WTC11 (cell line): Measurements from ENCODE around the gene EYA2. TPM values are rescaled to one million over a fixed set of nuclear protein-coding genes. Genes with fewer than 3 reads are reported as not detected.

ENCODE experiments used
- ATAC-seq: fragments of 200-7000 bp; cut with Tn5 transposase; 2 replicates; pipeline ENCODE4 v1.10.0; 2021; ENCODE audit warnings: mild to moderate bottlenecking, moderate library complexity
- CTCF ChIA-PET: fragments of 300-600 bp; sonication (Branson Sonifier 250); formaldehyde crosslinking; loops from one replicate; lab custom pipeline; 2021; ENCODE audit warnings: antibody characterized with exemption; lab: Charles Lee
- POLR2A ChIA-PET: fragments of 350-600 bp; sonication (Branson Sonifier 250); formaldehyde crosslinking; loops from one replicate; lab custom pipeline; 2021; ENCODE audit warnings: antibody characterized with exemption; lab: Charles Lee
- DNase-seq: peaks from one replicate; pipeline ENCODE4 v3.0.0; 2021; ENCODE audit warnings: low spot score
- H3K27ac Mint-ChIP-seq: 2 replicates; pipeline ENCODE4 v1.8.0; 2021; ENCODE audit warnings: mixed read lengths
- H3K27me3 Mint-ChIP-seq: 2 replicates; pipeline ENCODE4 v1.8.0; 2021; ENCODE audit warnings: low read depth, mild to moderate bottlenecking, moderate library complexity, mixed read lengths
- H3K36me3 Mint-ChIP-seq: 2 replicates; pipeline ENCODE4 v1.8.0; 2021; ENCODE audit warnings: mixed read lengths
- H3K4me1 Mint-ChIP-seq: 2 replicates; pipeline ENCODE4 v1.8.0; 2022; ENCODE audit warnings: mixed read lengths
- H3K4me3 Mint-ChIP-seq: 2 replicates; pipeline ENCODE4 v1.8.0; 2021; ENCODE audit warnings: mild to moderate bottlenecking, moderate library complexity, mixed read lengths
- H3K9me3 Mint-ChIP-seq: 2 replicates; pipeline ENCODE4 v1.8.0; 2021; ENCODE audit warnings: mixed read lengths
- CREB1 ChIP-seq: sonication (generic); formaldehyde crosslinking; IDR thresholded peaks from 2 replicates; pipeline ENCODE4 v1.8.0; 2023; ENCODE audit warnings: mild to moderate bottlenecking, missing genetic modification reagents
- ESRRA ChIP-seq: sonication (generic); formaldehyde crosslinking; IDR thresholded peaks from 2 replicates; pipeline ENCODE4 v1.8.1; 2022; ENCODE audit warnings: mild to moderate bottlenecking, missing genetic modification reagents, borderline replicate concordance
- FOXP1 ChIP-seq: sonication (generic); formaldehyde crosslinking; IDR thresholded peaks from 2 replicates; pipeline ENCODE4 v1.8.0; 2022; ENCODE audit warnings: missing genetic modification reagents, mild to moderate bottlenecking, moderate library complexity, borderline replicate concordance
- JAZF1 ChIP-seq: fragments of 250-450 bp; sonication (Bioruptor Pico); IDR thresholded peaks from 2 replicates; pipeline ENCODE4 v1.9.0; 2021; ENCODE audit warnings: moderate library complexity, mild to moderate bottlenecking, inconsistent platforms
- NR3C1 ChIP-seq: sonication (generic); formaldehyde crosslinking; conservative IDR thresholded peaks from 2 replicates; pipeline ENCODE4 v1.8.1; 2023; ENCODE audit warnings: low read depth, mild to moderate bottlenecking, missing genetic modification reagents
- SMAD3 ChIP-seq: sonication (generic); formaldehyde crosslinking; IDR thresholded peaks from 2 replicates; pipeline ENCODE4 v1.8.0; 2022; ENCODE audit warnings: missing genetic modification reagents, mild to moderate bottlenecking, borderline replicate concordance
- SMAD4 ChIP-seq: sonication (generic); formaldehyde crosslinking; IDR thresholded peaks from 2 replicates; pipeline ENCODE4 v1.8.0; 2022; ENCODE audit warnings: mild to moderate bottlenecking, missing genetic modification reagents
- ZNF263 ChIP-seq: sonication (generic); formaldehyde crosslinking; IDR thresholded peaks from 2 replicates; pipeline ENCODE4 v1.8.1; 2022; ENCODE audit warnings: low read depth, mild to moderate bottlenecking, moderate library complexity, missing genetic modification reagents
- total RNA-seq: library from RNA; stranded (reverse); gene quantifications from 3 replicates; pipeline ENCODE4 v1.2.3, GENCODE V29; 2021
- TF ChIP-seq, protein P1 (sequence below): fragments of 250-450 bp; sonication (Bioruptor Pico); IDR thresholded peaks from 2 replicates; pipeline ENCODE4 v2.1.2; 2022; ENCODE audit warnings: mild to moderate bottlenecking, moderate library complexity
- TF ChIP-seq, protein P2 (sequence below): sonication (generic); formaldehyde crosslinking; IDR thresholded peaks from 2 replicates; pipeline ENCODE4 v1.8.1; 2023; ENCODE audit warnings: mild to moderate bottlenecking, missing genetic modification reagents, moderate library complexity
- TF ChIP-seq, protein P3 (sequence below): sonication (generic); formaldehyde crosslinking; IDR thresholded peaks from 2 replicates; pipeline ENCODE4 v1.8.1; 2023; ENCODE audit warnings: mild to moderate bottlenecking, missing genetic modification reagents, moderate library complexity
- TF ChIP-seq, protein P4 (sequence below): fragments of 250-450 bp; sonication (Bioruptor Pico); IDR thresholded peaks from 2 replicates; pipeline ENCODE4 v1.9.0; 2021; ENCODE audit warnings: mild to moderate bottlenecking, borderline replicate concordance
- TF ChIP-seq, protein P5 (sequence below): sonication (generic); formaldehyde crosslinking; IDR thresholded peaks from 2 replicates; pipeline ENCODE4 v1.8.0; 2023; ENCODE audit warnings: missing genetic modification reagents, mild to moderate bottlenecking, borderline replicate concordance
- TF ChIP-seq, protein P6 (sequence below): sonication (generic); formaldehyde crosslinking; IDR thresholded peaks from 2 replicates; pipeline ENCODE4 v1.8.1; 2023; ENCODE audit warnings: mild to moderate bottlenecking, missing genetic modification reagents
- TF ChIP-seq, protein P7 (sequence below): fragments of 250-450 bp; sonication (Bioruptor Pico); conservative IDR thresholded peaks from 2 replicates; pipeline ENCODE4 v1.9.0; 2021; ENCODE audit warnings: mild to moderate bottlenecking

EYA2 gene
- total RNA-seq, 1 experiment from 2014 or later = 1.5 TPM

DNA sequence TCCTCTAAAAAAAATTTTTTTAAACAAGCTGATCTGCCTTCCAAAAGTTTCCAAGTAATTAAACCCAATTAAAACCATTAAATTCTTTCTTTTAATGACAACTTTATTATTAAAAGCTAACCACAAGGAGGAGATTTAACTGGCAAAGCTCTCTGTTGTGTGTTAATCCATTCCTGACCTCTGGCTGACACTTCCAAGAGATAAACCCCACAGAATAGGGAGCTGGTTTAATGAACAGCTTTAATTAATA lies 230.8 kb downstream of the EYA2 start (continued):
- TF ChIP-seq, protein P1, sequence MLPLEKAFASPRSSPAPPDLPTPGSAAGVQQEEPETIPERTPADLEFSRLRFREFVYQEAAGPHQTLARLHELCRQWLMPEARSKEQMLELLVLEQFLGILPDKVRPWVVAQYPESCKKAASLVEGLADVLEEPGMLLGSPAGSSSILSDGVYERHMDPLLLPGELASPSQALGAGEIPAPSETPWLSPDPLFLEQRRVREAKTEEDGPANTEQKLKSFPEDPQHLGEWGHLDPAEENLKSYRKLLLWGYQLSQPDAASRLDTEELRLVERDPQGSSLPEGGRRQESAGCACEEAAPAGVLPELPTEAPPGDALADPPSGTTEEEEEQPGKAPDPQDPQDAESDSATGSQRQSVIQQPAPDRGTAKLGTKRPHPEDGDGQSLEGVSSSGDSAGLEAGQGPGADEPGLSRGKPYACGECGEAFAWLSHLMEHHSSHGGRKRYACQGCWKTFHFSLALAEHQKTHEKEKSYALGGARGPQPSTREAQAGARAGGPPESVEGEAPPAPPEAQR (CRISPR knock-in tag) = no peak
- TF ChIP-seq NR3C1 = no peak
- TF ChIP-seq, protein P2, sequence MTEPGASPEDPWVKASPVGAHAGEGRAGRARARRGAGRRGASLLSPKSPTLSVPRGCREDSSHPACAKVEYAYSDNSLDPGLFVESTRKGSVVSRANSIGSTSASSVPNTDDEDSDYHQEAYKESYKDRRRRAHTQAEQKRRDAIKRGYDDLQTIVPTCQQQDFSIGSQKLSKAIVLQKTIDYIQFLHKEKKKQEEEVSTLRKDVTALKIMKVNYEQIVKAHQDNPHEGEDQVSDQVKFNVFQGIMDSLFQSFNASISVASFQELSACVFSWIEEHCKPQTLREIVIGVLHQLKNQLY (CRISPR knock-in tag) = no peak
- TF ChIP-seq, protein P3, sequence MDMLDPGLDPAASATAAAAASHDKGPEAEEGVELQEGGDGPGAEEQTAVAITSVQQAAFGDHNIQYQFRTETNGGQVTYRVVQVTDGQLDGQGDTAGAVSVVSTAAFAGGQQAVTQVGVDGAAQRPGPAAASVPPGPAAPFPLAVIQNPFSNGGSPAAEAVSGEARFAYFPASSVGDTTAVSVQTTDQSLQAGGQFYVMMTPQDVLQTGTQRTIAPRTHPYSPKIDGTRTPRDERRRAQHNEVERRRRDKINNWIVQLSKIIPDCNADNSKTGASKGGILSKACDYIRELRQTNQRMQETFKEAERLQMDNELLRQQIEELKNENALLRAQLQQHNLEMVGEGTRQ (CRISPR knock-in tag) = no peak
- TF ChIP-seq, protein P4, sequence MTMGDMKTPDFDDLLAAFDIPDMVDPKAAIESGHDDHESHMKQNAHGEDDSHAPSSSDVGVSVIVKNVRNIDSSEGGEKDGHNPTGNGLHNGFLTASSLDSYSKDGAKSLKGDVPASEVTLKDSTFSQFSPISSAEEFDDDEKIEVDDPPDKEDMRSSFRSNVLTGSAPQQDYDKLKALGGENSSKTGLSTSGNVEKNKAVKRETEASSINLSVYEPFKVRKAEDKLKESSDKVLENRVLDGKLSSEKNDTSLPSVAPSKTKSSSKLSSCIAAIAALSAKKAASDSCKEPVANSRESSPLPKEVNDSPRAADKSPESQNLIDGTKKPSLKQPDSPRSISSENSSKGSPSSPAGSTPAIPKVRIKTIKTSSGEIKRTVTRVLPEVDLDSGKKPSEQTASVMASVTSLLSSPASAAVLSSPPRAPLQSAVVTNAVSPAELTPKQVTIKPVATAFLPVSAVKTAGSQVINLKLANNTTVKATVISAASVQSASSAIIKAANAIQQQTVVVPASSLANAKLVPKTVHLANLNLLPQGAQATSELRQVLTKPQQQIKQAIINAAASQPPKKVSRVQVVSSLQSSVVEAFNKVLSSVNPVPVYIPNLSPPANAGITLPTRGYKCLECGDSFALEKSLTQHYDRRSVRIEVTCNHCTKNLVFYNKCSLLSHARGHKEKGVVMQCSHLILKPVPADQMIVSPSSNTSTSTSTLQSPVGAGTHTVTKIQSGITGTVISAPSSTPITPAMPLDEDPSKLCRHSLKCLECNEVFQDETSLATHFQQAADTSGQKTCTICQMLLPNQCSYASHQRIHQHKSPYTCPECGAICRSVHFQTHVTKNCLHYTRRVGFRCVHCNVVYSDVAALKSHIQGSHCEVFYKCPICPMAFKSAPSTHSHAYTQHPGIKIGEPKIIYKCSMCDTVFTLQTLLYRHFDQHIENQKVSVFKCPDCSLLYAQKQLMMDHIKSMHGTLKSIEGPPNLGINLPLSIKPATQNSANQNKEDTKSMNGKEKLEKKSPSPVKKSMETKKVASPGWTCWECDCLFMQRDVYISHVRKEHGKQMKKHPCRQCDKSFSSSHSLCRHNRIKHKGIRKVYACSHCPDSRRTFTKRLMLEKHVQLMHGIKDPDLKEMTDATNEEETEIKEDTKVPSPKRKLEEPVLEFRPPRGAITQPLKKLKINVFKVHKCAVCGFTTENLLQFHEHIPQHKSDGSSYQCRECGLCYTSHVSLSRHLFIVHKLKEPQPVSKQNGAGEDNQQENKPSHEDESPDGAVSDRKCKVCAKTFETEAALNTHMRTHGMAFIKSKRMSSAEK (CRISPR knock-in tag) = no peak
- TF ChIP-seq SMAD3 (CRISPR knock-in tag) = no peak
- no peak for TF ChIP-seq JAZF1 (CRISPR knock-in tag)
- no peak for TF ChIP-seq FOXP1 (CRISPR knock-in tag)
- TF ChIP-seq, protein P5, sequence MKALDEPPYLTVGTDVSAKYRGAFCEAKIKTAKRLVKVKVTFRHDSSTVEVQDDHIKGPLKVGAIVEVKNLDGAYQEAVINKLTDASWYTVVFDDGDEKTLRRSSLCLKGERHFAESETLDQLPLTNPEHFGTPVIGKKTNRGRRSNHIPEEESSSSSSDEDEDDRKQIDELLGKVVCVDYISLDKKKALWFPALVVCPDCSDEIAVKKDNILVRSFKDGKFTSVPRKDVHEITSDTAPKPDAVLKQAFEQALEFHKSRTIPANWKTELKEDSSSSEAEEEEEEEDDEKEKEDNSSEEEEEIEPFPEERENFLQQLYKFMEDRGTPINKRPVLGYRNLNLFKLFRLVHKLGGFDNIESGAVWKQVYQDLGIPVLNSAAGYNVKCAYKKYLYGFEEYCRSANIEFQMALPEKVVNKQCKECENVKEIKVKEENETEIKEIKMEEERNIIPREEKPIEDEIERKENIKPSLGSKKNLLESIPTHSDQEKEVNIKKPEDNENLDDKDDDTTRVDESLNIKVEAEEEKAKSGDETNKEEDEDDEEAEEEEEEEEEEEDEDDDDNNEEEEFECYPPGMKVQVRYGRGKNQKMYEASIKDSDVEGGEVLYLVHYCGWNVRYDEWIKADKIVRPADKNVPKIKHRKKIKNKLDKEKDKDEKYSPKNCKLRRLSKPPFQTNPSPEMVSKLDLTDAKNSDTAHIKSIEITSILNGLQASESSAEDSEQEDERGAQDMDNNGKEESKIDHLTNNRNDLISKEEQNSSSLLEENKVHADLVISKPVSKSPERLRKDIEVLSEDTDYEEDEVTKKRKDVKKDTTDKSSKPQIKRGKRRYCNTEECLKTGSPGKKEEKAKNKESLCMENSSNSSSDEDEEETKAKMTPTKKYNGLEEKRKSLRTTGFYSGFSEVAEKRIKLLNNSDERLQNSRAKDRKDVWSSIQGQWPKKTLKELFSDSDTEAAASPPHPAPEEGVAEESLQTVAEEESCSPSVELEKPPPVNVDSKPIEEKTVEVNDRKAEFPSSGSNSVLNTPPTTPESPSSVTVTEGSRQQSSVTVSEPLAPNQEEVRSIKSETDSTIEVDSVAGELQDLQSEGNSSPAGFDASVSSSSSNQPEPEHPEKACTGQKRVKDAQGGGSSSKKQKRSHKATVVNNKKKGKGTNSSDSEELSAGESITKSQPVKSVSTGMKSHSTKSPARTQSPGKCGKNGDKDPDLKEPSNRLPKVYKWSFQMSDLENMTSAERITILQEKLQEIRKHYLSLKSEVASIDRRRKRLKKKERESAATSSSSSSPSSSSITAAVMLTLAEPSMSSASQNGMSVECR (CRISPR knock-in tag) = no peak
- no peak for TF ChIP-seq SMAD4

DNA sequence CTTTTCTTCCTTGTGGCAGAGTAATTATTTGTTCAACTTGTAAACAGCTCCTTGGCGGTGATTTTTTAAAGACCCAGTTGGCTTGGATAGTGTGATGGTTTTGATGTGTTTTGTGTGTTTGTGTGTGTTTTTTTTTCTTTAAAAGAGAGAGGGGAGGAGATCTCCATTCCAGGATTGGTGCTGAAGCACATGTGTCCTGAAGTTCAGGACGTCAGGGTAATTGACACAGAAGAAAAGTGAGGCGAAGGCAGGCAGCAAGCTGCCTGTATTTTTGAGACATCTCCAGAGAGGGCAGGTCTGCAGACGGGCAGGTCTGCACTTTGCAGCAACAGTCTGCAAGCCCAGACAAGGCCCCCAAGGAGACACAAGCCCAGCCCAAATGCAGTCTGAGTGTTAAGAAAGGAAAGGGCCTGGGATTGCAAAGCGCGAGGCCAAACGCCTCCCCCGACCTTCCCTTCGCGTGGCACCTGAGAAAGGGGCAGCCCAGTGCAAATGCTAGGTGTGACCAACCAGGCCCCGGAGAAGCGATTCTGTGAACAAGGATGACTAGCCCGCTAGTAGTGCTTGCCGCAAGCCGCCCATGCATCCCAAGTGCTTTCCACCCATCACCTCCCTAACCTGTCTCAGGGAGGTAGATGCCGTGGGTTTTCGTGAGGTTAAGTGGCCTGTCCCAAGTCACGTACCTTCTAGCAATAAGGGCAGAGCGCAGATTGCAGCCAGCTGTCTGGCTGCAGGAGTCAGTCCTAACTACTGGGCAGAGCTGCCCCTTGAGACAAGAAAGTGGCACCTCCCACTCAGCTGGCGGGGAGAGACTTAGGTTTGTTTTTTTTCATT lies 231.3 kb downstream of the EYA2 start:
- Mint-ChIP-seq H3K4me3 (no peak overlapping the region), H3K9me3 (peaks cover 3% of the 10 kb centered on the region; the same call in 1 of the 2 replicates)

More for the DNA sequence above, 231.3 kb downstream of the EYA2 start:
- H3K27ac Mint-ChIP-seq = peak overlapping the region; percentile 10
- H3K36me3 Mint-ChIP-seq = no peaks in the 10 kb centered on the region
- no peak for DNase-seq
- ChIA-PET CTCF (interaction anchor here (0.6 to 0.8 kb wide), 2 partner anchors 9 to 657 kb away, joined by 3 read pairs; no protein-coding TSS in a partner anchor), POLR2A (no interaction called here)
- H3K27me3 Mint-ChIP-seq = no peaks in the 10 kb centered on the region
- peaks cover 8% of the 10 kb centered on the region for H3K4me1 Mint-ChIP-seq
- TF ChIP-seq ESRRA (CRISPR knock-in tag) = no peak
- TF ChIP-seq CREB1 (CRISPR knock-in tag) = no peak
- TF ChIP-seq, protein P6, sequence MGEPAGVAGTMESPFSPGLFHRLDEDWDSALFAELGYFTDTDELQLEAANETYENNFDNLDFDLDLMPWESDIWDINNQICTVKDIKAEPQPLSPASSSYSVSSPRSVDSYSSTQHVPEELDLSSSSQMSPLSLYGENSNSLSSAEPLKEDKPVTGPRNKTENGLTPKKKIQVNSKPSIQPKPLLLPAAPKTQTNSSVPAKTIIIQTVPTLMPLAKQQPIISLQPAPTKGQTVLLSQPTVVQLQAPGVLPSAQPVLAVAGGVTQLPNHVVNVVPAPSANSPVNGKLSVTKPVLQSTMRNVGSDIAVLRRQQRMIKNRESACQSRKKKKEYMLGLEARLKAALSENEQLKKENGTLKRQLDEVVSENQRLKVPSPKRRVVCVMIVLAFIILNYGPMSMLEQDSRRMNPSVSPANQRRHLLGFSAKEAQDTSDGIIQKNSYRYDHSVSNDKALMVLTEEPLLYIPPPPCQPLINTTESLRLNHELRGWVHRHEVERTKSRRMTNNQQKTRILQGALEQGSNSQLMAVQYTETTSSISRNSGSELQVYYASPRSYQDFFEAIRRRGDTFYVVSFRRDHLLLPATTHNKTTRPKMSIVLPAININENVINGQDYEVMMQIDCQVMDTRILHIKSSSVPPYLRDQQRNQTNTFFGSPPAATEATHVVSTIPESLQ (CRISPR knock-in tag) = no peak
- no peak for TF ChIP-seq ZNF263 (CRISPR knock-in tag)
- TF ChIP-seq, protein P7, sequence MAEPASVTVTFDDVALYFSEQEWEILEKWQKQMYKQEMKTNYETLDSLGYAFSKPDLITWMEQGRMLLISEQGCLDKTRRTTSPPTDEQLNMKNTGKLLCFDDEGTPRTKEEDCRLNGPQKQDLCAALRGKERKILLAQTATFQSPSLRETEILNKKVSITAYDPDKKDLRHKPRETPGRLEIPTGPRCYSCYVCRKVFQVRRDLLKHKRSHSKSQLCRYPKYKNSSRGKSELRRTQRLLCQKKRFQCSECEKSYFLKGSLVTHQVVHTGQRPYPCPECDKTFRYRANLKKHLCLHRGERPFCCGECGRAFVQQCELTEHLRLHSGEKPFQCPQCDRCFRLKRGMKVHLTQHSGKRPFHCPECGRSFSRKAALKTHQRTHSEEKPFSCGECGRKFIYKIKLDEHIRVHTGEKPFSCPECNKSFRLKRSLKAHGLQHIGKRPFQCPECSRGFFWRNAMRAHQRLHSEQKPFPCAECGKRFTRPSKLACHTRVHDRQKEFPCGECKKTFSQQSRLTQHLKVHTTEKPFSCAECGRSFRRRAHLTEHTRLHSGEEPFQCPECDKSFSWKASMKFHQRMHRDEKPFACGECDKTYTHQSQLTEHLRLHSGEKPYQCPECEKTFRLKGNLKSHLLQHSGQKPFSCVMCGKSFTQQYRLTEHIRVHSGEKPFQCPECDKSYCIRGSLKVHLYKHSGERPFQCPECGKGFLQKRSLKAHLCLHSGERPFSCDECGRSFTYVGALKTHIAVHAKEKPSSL (CRISPR knock-in tag) = no peak
- ATAC-seq = peak; percentile 58
